Sigmoid colon (tissue), 7 donors: ENCODE results near the gene THEMIS. TPM values are rescaled to one million over a fixed set of nuclear protein-coding genes. Genes with fewer than 3 reads are reported as not detected.

Experiments
- DNase-seq: peaks from one replicate; pipeline ENCODE4 v3.0.0-alpha.2; 2019
- H3K27ac ChIP-seq, 4 donors: fragments of 200-600 bp; sonication (generic); one replicate each; pipeline ENCODE4 v1.5.1; 2016 to 2019; ENCODE audit warnings: mild to moderate bottlenecking in 1 of 4
- H3K27me3 ChIP-seq, 3 donors: fragments of 200-600 bp; sonication (generic); one replicate each; pipeline ENCODE4 v1.5.1; 2019; ENCODE audit warnings: mild to moderate bottlenecking in 1 of 3
- H3K36me3 ChIP-seq, 4 donors: fragments of 200-600 bp; sonication (generic); one replicate each; pipeline ENCODE4 v1.5.1; 2016 to 2019
- H3K4me1 ChIP-seq, 4 donors: fragments of 200-600 bp; sonication (generic); one replicate each; pipeline ENCODE4 v1.5.1; 2017 to 2019
- H3K4me3 ChIP-seq, 4 donors: fragments of 200-600 bp; sonication (generic); one replicate each; pipeline ENCODE4 v1.5.1; 2017 to 2019; ENCODE audit warnings: mild to moderate bottlenecking in 2 of 4, moderate library complexity in 1 of 4
- H3K9me3 ChIP-seq, 4 donors: fragments of 200-600 bp in 3 of 4; sonication (generic) in 3 of 4; one replicate each; pipeline versions ENCODE4 v1.5.1 to v1.6.1; 2013 to 2019
- CTCF ChIP-seq, 4 experiments: fragments of 450-650 bp in 3 of 4; fragments of 200-600 bp in 1 of 4; IDR thresholded peaks; one replicate each; pipeline ENCODE4 v1.5.1; 2016 to 2019; ENCODE audit warnings: antibody characterized with exemption in 4 of 4, mild to moderate bottlenecking in 3 of 4, moderate library complexity in 2 of 4
- EP300 ChIP-seq, 4 donors: sonication (generic); formaldehyde crosslinking; IDR thresholded peaks; one replicate each; pipeline ENCODE4 v1.6.1; 2017; ENCODE audit warnings: antibody characterized with exemption in 4 of 4
- POLR2A ChIP-seq, 2 donors: fragments of 450-650 bp; IDR thresholded peaks; one replicate each; pipeline ENCODE4 v1.6.1; 2016; ENCODE audit warnings: antibody characterized with exemption in 2 of 2, mild to moderate bottlenecking in 2 of 2, moderate library complexity in 2 of 2
- POLR2AphosphoS5 ChIP-seq, 4 donors: sonication (generic); formaldehyde crosslinking; IDR thresholded peaks; one replicate each; pipeline ENCODE4 v1.6.1; 2017; ENCODE audit warnings: antibody characterized with exemption in 4 of 4
- WGBS, 2 donors: extraction: QIAGEN DNeasy Blood & Tissue Kit; methylation state at CpG; one replicate each; pipeline ENCODE4 v1.1.7; 2013; 5-methylcytosine and 5-hydroxymethylcytosine counted together
- intact Hi-C: fragments of 100-400 bp; cut with DNase I; formaldehyde crosslinking; loops from one replicate; pipeline ENCODE4 v1.15.1; 2023
- polyA plus RNA-seq, 3 donors: library from polyadenylated mRNA; stranded (reverse); fragments of 200-250 nt; gene quantifications; one replicate each; pipeline ENCODE4 v1.2.3, GENCODE V29; 2013
- total RNA-seq, 4 donors: library from RNA; depleted of rRNA; stranded (reverse); fragments of >200 nt; gene quantifications; one replicate each; pipeline ENCODE4 v1.1.0, GENCODE V29; 2016
- donor health status: healthy with polysubstance abuse.
- donor health status: Bipolar disorder and iron deficiency.
- donor health status: healthy.

The THEMIS gene
- under 1 TPM in 3 of 4 donors, not detected in 1; 0.33 to 0.71 (median 0.41) TPM for total RNA-seq
- polyA plus RNA-seq = 1 to 10 TPM in 1 of 3 donors, under 1 TPM in 1, not detected in 1; 0.60 to 2.5 TPM

GRCh38 chr6:127900935-127901334 is at the start of gene THEMIS:
Gene THEMIS, minus strand, starts transcription at chr6:127901058. Its CDS starts 126 bp downstream, at chr6:127900932.
- Histone ChIP-seq H3K4me3 (no peak within 1 kb of the TSS), H3K9me3 (no peaks in the 10 kb centered on the region), H3K4me1 (no peaks in the 10 kb centered on the region), H3K36me3 (no peaks in the 10 kb centered on the region), H3K27me3 (no peaks in the 10 kb centered on the region), H3K27ac (no peak within 1 kb of the TSS)
- intact Hi-C loops = no loop called here
- TF ChIP-seq POLR2A (IDR thresholded peaks at IDR 0.05) (no peak), POLR2AphosphoS5 (IDR thresholded peaks at IDR 0.05) (no peak), CTCF (IDR thresholded peaks at IDR 0.05) (no peak), EP300 (IDR thresholded peaks at IDR 0.05) (no peak)
- DNase-seq = no peak
- WGBS, 2 donors = 62 to 88% methylated on average over 2 of the region's 2 CpGs

DNA sequence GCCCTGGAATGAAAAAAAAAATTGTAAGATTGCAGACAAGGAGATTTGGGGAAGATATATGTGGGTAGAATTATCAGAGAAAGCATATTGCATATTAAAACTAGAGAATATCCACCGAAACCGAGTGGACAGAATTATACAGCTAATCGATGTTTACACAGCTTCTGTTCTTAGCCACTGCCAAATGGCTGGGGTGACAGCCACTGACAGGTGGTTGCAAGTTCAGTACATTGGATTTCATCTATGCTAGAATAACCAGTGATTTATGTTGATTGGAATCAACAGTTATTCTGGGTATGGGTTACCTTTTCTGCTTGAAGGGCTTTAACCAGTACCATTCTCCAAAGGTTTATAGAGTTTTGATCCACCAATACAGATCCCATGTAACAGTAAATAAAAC is 48.4 kb upstream of the THEMIS start:
- H3K4me3 ChIP-seq = no peak overlapping the region
- no peaks in the 10 kb centered on the region for H3K27me3 ChIP-seq
- WGBS, 2 donors = 92 to 95% methylated on average over 3 of the region's 3 CpGs
- no peaks in the 10 kb centered on the region for H3K4me1 ChIP-seq
- TF ChIP-seq EP300 (IDR thresholded peaks at IDR 0.05) (no peak), CTCF (IDR thresholded peaks at IDR 0.05) (no peak), POLR2AphosphoS5 (IDR thresholded peaks at IDR 0.05) (no peak), POLR2A (IDR thresholded peaks at IDR 0.05) (no peak)
- intact Hi-C loops = no loop called here
- peaks cover 0 to 3% (median 0%) of the 10 kb centered on the region in 4 donors for H3K9me3 ChIP-seq
- no peak for DNase-seq
- H3K27ac ChIP-seq = no peak overlapping the region
- H3K36me3 ChIP-seq = no peaks in the 10 kb centered on the region

- TF ChIP-seq POLR2A (IDR thresholded peaks at IDR 0.05) = no peak
- Histone ChIP-seq H3K9me3 (peaks cover 0 to 3% (median 0%) of the 10 kb centered on the region in 4 donors), H3K27me3 (no peaks in the 10 kb centered on the region), H3K36me3 (no peaks in the 10 kb centered on the region), H3K4me3 (no peak overlapping the region), H3K27ac (no peak overlapping the region), H3K4me1 (no peaks in the 10 kb centered on the region)
- intact Hi-C loops = no loop called here
- 96 to 97% methylated on average over 2 of the region's 2 CpGs for WGBS, 2 donors
- DNase-seq = no peak
Observed at GRCh38 chr6:127946388-127946787, 45.5 kb upstream of the THEMIS start.

- Histone ChIP-seq H3K4me1 (no peaks in the 10 kb centered on the region), H3K27ac (no peak overlapping the region), H3K27me3 (no peaks in the 10 kb centered on the region), H3K9me3 (peaks cover 0 to 3% (median 0%) of the 10 kb centered on the region in 4 donors), H3K4me3 (no peak overlapping the region), H3K36me3 (no peaks in the 10 kb centered on the region)
- intact Hi-C loops = no loop called here
- no peak for DNase-seq
- 91 to 94% methylated on average over 3 of the region's 3 CpGs for whole genome bisulfite sequencing, 2 donors
- TF ChIP-seq POLR2AphosphoS5 (IDR thresholded peaks at IDR 0.05) (no peak), CTCF (IDR thresholded peaks at IDR 0.05) (no peak), POLR2A (IDR thresholded peaks at IDR 0.05) (no peak), EP300 (IDR thresholded peaks at IDR 0.05) (no peak)
Observed at GRCh38 chr6:127945434-127946097, 44.7 kb upstream of the THEMIS start.

DNA sequence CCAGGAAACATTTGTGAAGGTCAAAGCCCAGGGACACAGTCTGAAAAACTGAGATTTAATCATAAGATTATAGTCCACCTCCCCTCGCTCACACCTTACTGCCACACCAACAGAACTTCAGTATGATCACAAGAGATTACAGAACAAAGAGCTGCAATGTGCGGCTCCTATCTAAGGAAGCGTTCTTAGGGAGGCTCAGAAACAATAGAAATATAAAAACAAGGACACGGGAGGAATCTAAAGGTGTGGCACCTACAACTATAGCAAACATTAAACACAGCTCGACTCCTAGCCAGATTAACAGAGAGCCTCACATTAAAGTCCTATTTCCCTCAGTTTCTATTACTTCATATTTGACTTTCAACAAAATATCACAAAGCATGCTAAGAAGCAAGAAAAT is 40.4 kb upstream of the THEMIS start:
- TF ChIP-seq CTCF (IDR thresholded peaks at IDR 0.05) = no peak
- no peak for TF ChIP-seq EP300 (IDR thresholded peaks at IDR 0.05)
- no peak for TF ChIP-seq POLR2AphosphoS5 (IDR thresholded peaks at IDR 0.05)
- no peak for TF ChIP-seq POLR2A (IDR thresholded peaks at IDR 0.05)
- intact Hi-C loops = no loop called here

More for the DNA sequence above, 40.4 kb upstream of the THEMIS start:
- Histone ChIP-seq H3K9me3 (peaks cover 0 to 1% (median 0%) of the 10 kb centered on the region in 4 donors), H3K27me3 (no peaks in the 10 kb centered on the region), H3K4me1 (no peaks in the 10 kb centered on the region), H3K36me3 (no peaks in the 10 kb centered on the region), H3K27ac (no peak overlapping the region), H3K4me3 (no peak overlapping the region)
- WGBS, 2 donors = 29 to 71% methylated on average over 5 of the region's 5 CpGs
- DNase-seq = no peak
